ENCODE data around the gene STIL.

- TF ChIP-seq YY1 (IDR thresholded peaks at IDR 0.05; ENCODE audit: low read depth) (no peak), RAD21 (IDR thresholded peaks at IDR 0.05; ENCODE audit: low read depth) (no peak), CEBPB (IDR thresholded peaks at IDR 0.05) (no peak), EGR1 (IDR thresholded peaks at IDR 0.05) (no peak), NFIC (IDR thresholded peaks at IDR 0.05) (no peak), FOXM1 (IDR thresholded peaks at IDR 0.05; ENCODE audit: borderline replicate concordance, low read depth) (no peak), MAX (IDR thresholded peaks at IDR 0.05) (no peak), ZBTB7A (IDR thresholded peaks at IDR 0.05; ENCODE audit: low read depth) (no peak), TEAD4 (IDR thresholded peaks at IDR 0.05) (no peak), REST (IDR thresholded peaks at IDR 0.05; ENCODE audit: low read depth) (no peak), TCF12 (IDR thresholded peaks at IDR 0.05; ENCODE audit: low read depth) (no peak), EP300 (IDR thresholded peaks at IDR 0.05; ENCODE audit: borderline replicate concordance) (no peak), TAF1 (IDR thresholded peaks at IDR 0.05; ENCODE audit: low read depth) (no peak)
Measured at GRCh38 chr1:47326271-47326670, 12.3 kb upstream of the STIL start.
